Endothelial cell of umbilical vein (primary cell): Measurements from ENCODE around the gene GLP2R. TPM values are rescaled to one million over a fixed set of nuclear protein-coding genes. Genes with fewer than 3 reads are reported as not detected.

ENCODE experiments used
- BruUV-seq: library from RNA; stranded (reverse); fragments of 400-500 nt; replicated peaks from 2 replicates; lab custom pipeline; 2021; lab: Mats Ljungman, UMichigan
- CTCF ChIA-PET: fragments of 300-600, 350-600 bp; sonication (Branson Sonifier 250); formaldehyde crosslinking; loops from one replicate; lab custom pipeline; 2021; ENCODE audit warnings: antibody characterized with exemption, inconsistent platforms; lab: Charles Lee
- POLR2A ChIA-PET: fragments of 300-600, 350-600 bp; sonication (Branson Sonifier 250); formaldehyde crosslinking; loops from one replicate; lab custom pipeline; 2021; ENCODE audit warnings: antibody characterized with exemption, inconsistent platforms; lab: Charles Lee
- DNase-seq: peaks from one replicate; pipeline ENCODE4 v3.0.0-alpha.2; 2011; ENCODE audit warnings: low read depth, low spot score
- FAIRE-seq: peaks from 2 replicates; lab custom pipeline; 2011; peaks lifted over from hg19 to GRCh38; lab: Jason Lieb, UNC
- H2AFZ ChIP-seq: 2 replicates; pipeline ENCODE4 v1.6.0; 2012; ENCODE audit warnings: low read depth, low read length, control low read depth, inconsistent platforms
- H3K27ac ChIP-seq: 2 replicates; pipeline ENCODE4 v1.5.1; 2011; ENCODE audit warnings: low read depth, mild to moderate bottlenecking, control low read depth, low read length, moderate library complexity; ENCODE audit not compliant: insufficient read depth
- H3K27me3 ChIP-seq, 2 experiments: 2 replicates each; pipeline versions ENCODE4 v1.6.0 to v1.6.1; 2011; ENCODE audit warnings: low read length in 2 of 2, mixed read lengths in 1 of 2; ENCODE audit not compliant: control insufficient read depth in 2 of 2, insufficient read depth in 2 of 2
- H3K36me3 ChIP-seq, 2 experiments: 2 replicates in 1 of 2; 3 replicates in 1 of 2; pipeline ENCODE4 v1.5.1; 2011; ENCODE audit warnings: low read length in 2 of 2, mild to moderate bottlenecking in 1 of 2, moderate library complexity in 1 of 2; ENCODE audit not compliant: control insufficient read depth in 2 of 2, insufficient read depth in 2 of 2; ENCODE audit errors: extremely low read depth in 1 of 2
- H3K4me1 ChIP-seq: 3 replicates; pipeline ENCODE4 v1.5.1; 2011; ENCODE audit warnings: mild to moderate bottlenecking, low read length; ENCODE audit not compliant: control insufficient read depth, insufficient read depth; ENCODE audit errors: extremely low read depth
- H3K4me2 ChIP-seq: 2 replicates; pipeline ENCODE4 v1.6.1; 2011; ENCODE audit warnings: low read length, control low read depth, mixed read lengths; ENCODE audit not compliant: insufficient read depth
- H3K4me3 ChIP-seq, 3 experiments: fragments of 200-600 bp in 1 of 3; sonication (generic), shearing (Covaris generic) in 1 of 3; replicated peaks in 1 of 3; 2 replicates each; pipeline ENCODE4 v1.5.1; 2011 to 2016; ENCODE audit warnings: control low read depth in 3 of 3, low read length in 3 of 3, mild to moderate bottlenecking in 2 of 3, inconsistent platforms in 1 of 3, low read depth in 1 of 3, moderate library complexity in 1 of 3; ENCODE audit not compliant: insufficient read depth in 1 of 3
- H3K79me2 ChIP-seq: 2 replicates; pipeline ENCODE4 v1.6.0; 2012; ENCODE audit warnings: low read length, inconsistent platforms; ENCODE audit not compliant: control insufficient read depth, insufficient read depth
- H3K9ac ChIP-seq: replicated peaks from 2 replicates; pipeline ENCODE3; 2011; ENCODE audit warnings: low read length, control low read depth; ENCODE audit not compliant: insufficient read depth; ENCODE audit errors: extremely low read depth
- H3K9me1 ChIP-seq: replicated peaks from 3 replicates; pipeline ENCODE4 v1.6.0; 2011; ENCODE audit warnings: mild to moderate bottlenecking, low read length; ENCODE audit not compliant: control insufficient read depth, insufficient read depth; ENCODE audit errors: extremely low read depth
- H3K9me3 ChIP-seq: replicated peaks from 2 replicates; pipeline ENCODE4 v1.5.1; 2012; ENCODE audit warnings: low read length, inconsistent platforms; ENCODE audit not compliant: control insufficient read depth, insufficient read depth
- H4K20me1 ChIP-seq: replicated peaks from 2 replicates; pipeline ENCODE3; 2011; ENCODE audit warnings: mild to moderate bottlenecking, low read length; ENCODE audit not compliant: control insufficient read depth, insufficient read depth; ENCODE audit errors: extremely low read depth
- EZH2 ChIP-seq: IDR thresholded peaks from 2 replicates; pipeline ENCODE4 v1.6.1; 2012; ENCODE audit warnings: borderline replicate concordance, low read depth, mild to moderate bottlenecking, moderate library complexity, low read length, inconsistent platforms; ENCODE audit not compliant: severe bottlenecking
- FOS ChIP-seq: IDR thresholded peaks from 2 replicates; pipeline ENCODE4 v1.6.1; 2011; ENCODE audit warnings: mild to moderate bottlenecking, low read length, moderate library complexity, borderline replicate concordance; ENCODE audit not compliant: insufficient read depth
- GATA2 ChIP-seq: IDR thresholded peaks from 2 replicates; pipeline ENCODE4 v1.7.0; 2011; ENCODE audit warnings: low read depth, mild to moderate bottlenecking, moderate library complexity, mixed read lengths, low read length; ENCODE audit not compliant: insufficient read length, insufficient read depth
- JUN ChIP-seq: IDR thresholded peaks from 2 replicates; pipeline ENCODE4 v1.6.1; 2011; ENCODE audit warnings: borderline replicate concordance, low read depth; ENCODE audit not compliant: insufficient read length, insufficient read depth
- MYC ChIP-seq: IDR thresholded peaks from one replicate; pipeline ENCODE4 v1.6.1; 2011; ENCODE audit warnings: mild to moderate bottlenecking, low read depth, low read length
- POLR2A ChIP-seq: IDR thresholded peaks from 2 replicates; pipeline ENCODE4 v1.6.1; 2012; ENCODE audit warnings: low read depth, mild to moderate bottlenecking, control low read depth, low read length
- POLR2AphosphoS5 ChIP-seq: IDR thresholded peaks from 2 replicates; pipeline ENCODE4 v1.6.1; 2012; ENCODE audit warnings: low read depth, mild to moderate bottlenecking, control low read depth, low read length, moderate library complexity; ENCODE audit not compliant: insufficient read depth
- dilution Hi-C: fragments of 300-500 bp; cut with MboI; formaldehyde crosslinking; loops from one replicate; pipeline ENCODE4 v1.15.0; 2019; ENCODE audit warnings: low sequenced_read_pairs; ENCODE audit not compliant: extremely low pct_ligation_motif_present
- intact Hi-C: fragments of 100-400 bp; cut with micrococcal nuclease; formaldehyde crosslinking; loops from one replicate; pipeline ENCODE4 v1.10.0; 2022
- polyA plus RNA-seq, 4 experiments: library from polyadenylated mRNA; depleted of rRNA in 3 of 4; stranded (reverse) in 3 of 4; unstranded in 1 of 4; fragments of >200 nt; gene quantifications; 2 replicates each; pipeline versions ENCODE4 v1.2.1 to v1.2.3, GENCODE V29; 2011 to 2012; ENCODE audit warnings: missing spikeins in 1 of 4
- total RNA-seq: library from RNA; stranded (reverse); gene quantifications from 2 replicates; pipeline ENCODE4 v1.2.3, GENCODE V29; 2021
- TF ChIP-seq, protein P1 (sequence below): IDR thresholded peaks from 2 replicates; pipeline ENCODE4 v1.6.1; 2011; ENCODE audit not compliant: insufficient read depth, insufficient read length
- TF ChIP-seq, protein P2 (sequence below), 2 donors: IDR thresholded peaks; 1 replicate in 1 of 2; 2 replicates in 1 of 2; pipeline ENCODE4 v1.5.1; 2011; ENCODE audit warnings: low read length in 2 of 2, mild to moderate bottlenecking in 2 of 2, moderate library complexity in 2 of 2, control low read depth in 1 of 2, inconsistent platforms in 1 of 2, low read depth in 1 of 2; ENCODE audit not compliant: insufficient read depth in 1 of 2; ENCODE audit errors: extremely low read depth in 1 of 2

The GLP2R gene
- total and polyA plus RNA-seq, 2 donors (not counting 3 experiments of a cell fraction or from before 2014, with no cell fraction given): not detected

DNA sequence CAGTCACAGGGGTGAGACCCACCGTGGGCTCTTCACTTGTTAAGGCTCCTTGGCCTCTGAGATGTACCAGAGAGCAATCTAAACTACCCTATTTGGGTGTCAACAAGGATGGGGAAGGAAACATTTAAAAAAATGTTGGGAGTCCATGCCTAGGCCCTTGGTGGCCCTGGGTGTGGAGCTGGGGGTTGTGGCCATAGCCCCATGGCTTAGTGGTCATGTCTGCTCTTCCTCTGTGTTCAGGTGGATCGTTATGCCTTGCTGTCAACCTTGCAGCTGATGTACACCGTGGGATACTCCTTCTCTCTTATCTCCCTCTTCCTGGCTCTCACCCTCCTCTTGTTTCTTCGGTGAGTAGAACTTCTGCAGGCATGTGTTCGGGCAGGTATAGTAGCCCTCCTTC, 28.5 kb downstream of the GLP2R start:
- BruUV-seq: no TSS peak
- H3K27ac ChIP-seq: no peak overlapping the region
- no peak overlapping the region for H2AFZ ChIP-seq
- no peak overlapping the region for H3K4me3 ChIP-seq
- H3K27me3 ChIP-seq: no peaks in the 10 kb centered on the region
- H3K36me3 ChIP-seq: no peaks in the 10 kb centered on the region
- FAIRE-seq: no peak
- H3K4me2 ChIP-seq: no peak overlapping the region
- no peaks in the 10 kb centered on the region for H4K20me1 ChIP-seq
- CTCF ChIA-PET: no interaction called here
- H3K9me3 ChIP-seq: peaks cover 4% of the 10 kb centered on the region
- dilution Hi-C loops: no loop called here
- TF ChIP-seq, protein P1, sequence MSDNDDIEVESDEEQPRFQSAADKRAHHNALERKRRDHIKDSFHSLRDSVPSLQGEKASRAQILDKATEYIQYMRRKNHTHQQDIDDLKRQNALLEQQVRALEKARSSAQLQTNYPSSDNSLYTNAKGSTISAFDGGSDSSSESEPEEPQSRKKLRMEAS: no peak
- TF ChIP-seq POLR2A (no peak), EZH2 (no peak), JUN (no peak), FOS (no peak), POLR2AphosphoS5 (no peak), GATA2 (no peak), MYC (no peak)
- TF ChIP-seq, protein P2, sequence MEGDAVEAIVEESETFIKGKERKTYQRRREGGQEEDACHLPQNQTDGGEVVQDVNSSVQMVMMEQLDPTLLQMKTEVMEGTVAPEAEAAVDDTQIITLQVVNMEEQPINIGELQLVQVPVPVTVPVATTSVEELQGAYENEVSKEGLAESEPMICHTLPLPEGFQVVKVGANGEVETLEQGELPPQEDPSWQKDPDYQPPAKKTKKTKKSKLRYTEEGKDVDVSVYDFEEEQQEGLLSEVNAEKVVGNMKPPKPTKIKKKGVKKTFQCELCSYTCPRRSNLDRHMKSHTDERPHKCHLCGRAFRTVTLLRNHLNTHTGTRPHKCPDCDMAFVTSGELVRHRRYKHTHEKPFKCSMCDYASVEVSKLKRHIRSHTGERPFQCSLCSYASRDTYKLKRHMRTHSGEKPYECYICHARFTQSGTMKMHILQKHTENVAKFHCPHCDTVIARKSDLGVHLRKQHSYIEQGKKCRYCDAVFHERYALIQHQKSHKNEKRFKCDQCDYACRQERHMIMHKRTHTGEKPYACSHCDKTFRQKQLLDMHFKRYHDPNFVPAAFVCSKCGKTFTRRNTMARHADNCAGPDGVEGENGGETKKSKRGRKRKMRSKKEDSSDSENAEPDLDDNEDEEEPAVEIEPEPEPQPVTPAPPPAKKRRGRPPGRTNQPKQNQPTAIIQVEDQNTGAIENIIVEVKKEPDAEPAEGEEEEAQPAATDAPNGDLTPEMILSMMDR (IDR thresholded peaks at IDR 0.05; ENCODE audit: extremely low read depth in 1 of 2, insufficient read depth in 1 of 2, low read depth in 1 of 2, low read length in 2 of 2): no peak
- no peaks in the 10 kb centered on the region for H3K4me1 ChIP-seq
- POLR2A ChIA-PET: no interaction called here
- intact Hi-C loops: no loop called here
- no peaks in the 10 kb centered on the region for H3K9me1 ChIP-seq
- DNase-seq: no peak
- H3K79me2 ChIP-seq: no peaks in the 10 kb centered on the region
- no peak overlapping the region for H3K9ac ChIP-seq
